ENCODE measurements around the gene SCAANT1. TPM values are rescaled to one million over a fixed set of nuclear protein-coding genes. Genes with fewer than 3 reads are reported as not detected.

SCAANT1 gene
- total RNA-seq, 4 donors from 2014 or later = not detected

DNA sequence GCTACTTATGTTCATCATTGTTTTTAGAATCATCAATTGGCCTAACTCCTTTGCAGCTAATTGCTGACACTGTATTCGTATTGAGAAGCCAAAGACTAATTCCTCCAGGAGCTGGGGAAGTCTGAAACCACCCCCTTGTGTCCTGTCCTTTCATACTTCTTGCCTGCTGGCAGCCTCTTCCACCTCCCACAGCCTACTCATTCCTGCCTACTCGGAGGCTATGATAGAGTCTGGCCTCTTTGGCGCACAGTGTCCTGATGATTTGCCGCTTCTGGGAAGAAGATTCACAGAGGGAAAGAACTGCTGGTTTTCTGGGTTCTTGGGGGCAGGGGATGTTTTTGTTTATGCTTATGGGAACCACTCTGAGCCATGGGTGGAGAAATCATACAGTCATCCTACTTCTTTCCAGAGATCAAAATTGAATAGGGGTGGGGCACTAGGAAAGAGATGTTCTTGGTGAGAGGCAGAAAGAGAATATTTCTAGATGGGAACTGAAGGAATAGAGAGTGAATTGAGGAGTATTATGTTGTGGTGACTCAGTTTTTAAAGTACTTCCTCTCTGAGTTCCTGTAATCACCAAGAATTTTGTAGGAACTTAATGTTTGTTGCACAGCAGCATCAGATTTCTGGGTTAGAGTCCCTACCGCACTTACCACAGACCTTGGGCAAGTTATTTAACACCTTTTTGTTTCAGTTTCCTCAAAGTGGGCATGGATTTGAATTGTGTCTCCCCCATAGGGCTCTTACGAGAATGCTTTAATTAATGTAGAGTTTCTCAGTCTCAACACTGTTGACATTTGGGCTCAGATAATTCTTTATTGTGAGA lies 22.1 kb upstream of the SCAANT1 start:
- intact Hi-C loops (cut with DNase I; ENCODE audit: low total_unique reads) (no loop called here), in situ Hi-C loops (cut with MboI; ENCODE audit: low pct_ligation_motif_present in 1 of 4, low pct_unique_long_range_greater_than_20kb in 1 of 4, low sequenced_read_pairs in 3 of 4) (no loop called here)
- 80 to 81% methylated on average over 6 of the region's 6 CpGs for WGBS, 2 donors (ENCODE audit: low coverage in 1 of 2)
- TF ChIP-seq, protein P1, sequence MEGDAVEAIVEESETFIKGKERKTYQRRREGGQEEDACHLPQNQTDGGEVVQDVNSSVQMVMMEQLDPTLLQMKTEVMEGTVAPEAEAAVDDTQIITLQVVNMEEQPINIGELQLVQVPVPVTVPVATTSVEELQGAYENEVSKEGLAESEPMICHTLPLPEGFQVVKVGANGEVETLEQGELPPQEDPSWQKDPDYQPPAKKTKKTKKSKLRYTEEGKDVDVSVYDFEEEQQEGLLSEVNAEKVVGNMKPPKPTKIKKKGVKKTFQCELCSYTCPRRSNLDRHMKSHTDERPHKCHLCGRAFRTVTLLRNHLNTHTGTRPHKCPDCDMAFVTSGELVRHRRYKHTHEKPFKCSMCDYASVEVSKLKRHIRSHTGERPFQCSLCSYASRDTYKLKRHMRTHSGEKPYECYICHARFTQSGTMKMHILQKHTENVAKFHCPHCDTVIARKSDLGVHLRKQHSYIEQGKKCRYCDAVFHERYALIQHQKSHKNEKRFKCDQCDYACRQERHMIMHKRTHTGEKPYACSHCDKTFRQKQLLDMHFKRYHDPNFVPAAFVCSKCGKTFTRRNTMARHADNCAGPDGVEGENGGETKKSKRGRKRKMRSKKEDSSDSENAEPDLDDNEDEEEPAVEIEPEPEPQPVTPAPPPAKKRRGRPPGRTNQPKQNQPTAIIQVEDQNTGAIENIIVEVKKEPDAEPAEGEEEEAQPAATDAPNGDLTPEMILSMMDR (IDR thresholded peaks at IDR 0.05) = no peak
- TF ChIP-seq EP300 (IDR thresholded peaks at IDR 0.05; ENCODE audit: low read depth) (no peak), POLR2A (IDR thresholded peaks at IDR 0.05) (no peak), POLR2AphosphoS5 (IDR thresholded peaks at IDR 0.05) (no peak)
- no peak for DNase-seq
- Histone ChIP-seq H3K4me1 (peaks cover 16 to 60% (median 33%) of the 10 kb centered on the region in 4 donors), H3K27me3 (no peaks in the 10 kb centered on the region), H3K9me3 (no peaks in the 10 kb centered on the region), H3K36me3 (no peaks in the 10 kb centered on the region), H3K4me3 (no peak overlapping the region), H3K27ac (no peak overlapping the region)

DNA sequence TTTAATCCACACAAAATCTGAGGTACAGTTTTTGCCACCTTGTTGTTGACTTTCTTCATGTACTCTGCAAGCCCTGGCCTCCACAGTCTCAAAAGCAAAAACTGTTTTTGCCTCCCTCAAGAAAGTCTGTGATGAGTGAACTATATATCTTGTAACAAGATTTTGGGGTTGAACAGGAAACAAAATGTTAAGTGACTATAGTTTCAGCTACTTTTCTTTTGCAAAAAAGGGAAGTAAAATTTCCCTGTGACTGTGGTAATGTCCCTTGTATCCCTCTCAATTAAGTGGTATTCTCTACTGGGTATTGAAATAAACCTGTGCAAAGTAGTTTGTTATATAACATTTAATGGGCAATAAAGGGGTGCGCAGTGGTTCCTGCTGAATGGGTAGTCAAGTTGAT lies 21.3 kb upstream of the SCAANT1 start:
- in situ Hi-C loops (cut with MboI; ENCODE audit: low pct_ligation_motif_present in 1 of 4, low pct_unique_long_range_greater_than_20kb in 1 of 4, low sequenced_read_pairs in 3 of 4) = no loop called here
- Histone ChIP-seq H3K4me3 (no peak overlapping the region), H3K27ac (no peak overlapping the region), H3K4me1 (peaks cover 16 to 60% (median 32%) of the 10 kb centered on the region in 4 donors), H3K27me3 (no peaks in the 10 kb centered on the region), H3K36me3 (no peaks in the 10 kb centered on the region), H3K9me3 (no peaks in the 10 kb centered on the region)
- no peak for DNase-seq
- TF ChIP-seq POLR2A (IDR thresholded peaks at IDR 0.05) = no peak
- no peak for TF ChIP-seq EP300 (IDR thresholded peaks at IDR 0.05; ENCODE audit: low read depth)
- intact Hi-C loops (cut with DNase I; ENCODE audit: low total_unique reads) = no loop called here
- WGBS, 2 donors (ENCODE audit: low coverage in 1 of 2) = 91 to 100% methylated on average over 1 of the region's 1 CpG

DNA sequence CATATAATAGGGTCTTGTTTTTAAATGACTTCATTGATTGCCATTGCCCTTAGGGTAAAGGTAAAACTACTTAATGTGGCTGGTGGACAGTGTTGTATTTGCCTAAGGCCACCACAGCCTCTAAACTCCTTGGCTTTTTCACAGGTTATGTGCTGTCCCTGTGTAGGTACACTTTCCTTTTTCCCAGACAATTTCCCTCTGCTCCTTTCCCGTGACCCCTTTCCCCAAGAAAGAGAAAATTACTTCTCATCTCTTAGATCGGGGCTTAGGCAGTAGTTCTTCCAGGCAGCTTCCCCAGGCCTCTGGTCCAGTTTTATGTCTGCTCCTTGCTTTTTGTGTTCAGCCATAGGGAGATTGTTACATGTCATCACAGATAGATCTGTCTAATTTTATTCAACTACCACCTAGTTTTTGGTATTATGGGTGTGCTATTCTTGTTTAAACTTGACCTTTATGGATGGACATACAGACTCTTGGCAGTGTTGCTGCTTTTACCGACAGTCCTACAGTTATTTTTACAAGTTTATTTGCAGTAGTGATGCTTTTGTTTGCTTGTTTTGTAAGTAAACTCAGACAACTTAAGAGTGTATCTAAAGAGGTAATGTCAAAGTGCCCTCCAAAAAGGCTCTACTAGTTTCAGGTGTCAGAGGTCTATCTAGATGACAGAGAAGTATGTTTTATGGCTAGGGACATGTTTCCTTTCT lies 20.5 kb upstream of the SCAANT1 start:
- intact Hi-C loops (cut with DNase I; ENCODE audit: low total_unique reads) = no loop called here
- Histone ChIP-seq H3K27ac (no peak overlapping the region), H3K4me1 (peaks cover 16 to 58% (median 25%) of the 10 kb centered on the region in 4 donors)

DNA sequence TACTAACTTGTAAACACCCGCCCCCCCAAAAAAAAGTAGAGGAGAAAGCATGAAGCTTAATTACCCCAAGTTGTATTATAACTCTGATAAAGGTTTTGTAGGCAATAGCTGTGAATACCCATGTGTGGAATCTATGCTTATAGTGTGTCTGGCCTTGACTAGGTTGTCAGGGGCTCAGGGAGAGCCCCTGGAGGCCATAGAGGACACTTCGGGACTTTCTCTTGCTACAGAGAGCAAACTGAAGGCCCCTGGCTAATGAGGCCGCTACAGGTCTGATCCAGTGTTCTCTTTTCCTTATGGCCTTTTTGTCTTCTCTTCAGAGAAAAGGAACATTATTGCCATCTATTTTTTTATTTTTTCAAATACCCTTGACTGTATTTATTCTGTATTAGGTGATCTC lies 19.1 kb upstream of the SCAANT1 start:
- Histone ChIP-seq H3K27ac (no peak overlapping the region), H3K4me3 (no peak overlapping the region), H3K4me1 (peaks cover 8 to 45% (median 17%) of the 10 kb centered on the region in 4 donors), H3K27me3 (no peaks in the 10 kb centered on the region), H3K9me3 (no peaks in the 10 kb centered on the region), H3K36me3 (no peaks in the 10 kb centered on the region)
- 74 to 94% methylated on average over 3 of the region's 3 CpGs for WGBS, 2 donors (ENCODE audit: low coverage in 1 of 2)
- in situ Hi-C loops (cut with MboI; ENCODE audit: low pct_ligation_motif_present in 1 of 4, low pct_unique_long_range_greater_than_20kb in 1 of 4, low sequenced_read_pairs in 3 of 4) = no loop called here
- intact Hi-C loops (cut with DNase I; ENCODE audit: low total_unique reads) = no loop called here
- no peak for TF ChIP-seq EP300 (IDR thresholded peaks at IDR 0.05; ENCODE audit: low read depth)
- TF ChIP-seq, protein P1 (IDR thresholded peaks at IDR 0.05) = no peak
- TF ChIP-seq POLR2AphosphoS5 (IDR thresholded peaks at IDR 0.05) = no peak
- no peak for DNase-seq

More for the DNA sequence above, 20.5 kb upstream of the SCAANT1 start:
- DNase-seq = no peak
- in situ Hi-C loops (cut with MboI; ENCODE audit: low pct_ligation_motif_present in 1 of 4, low pct_unique_long_range_greater_than_20kb in 1 of 4, low sequenced_read_pairs in 3 of 4) = no loop called here
- no peaks in the 10 kb centered on the region for H3K27me3 ChIP-seq
- H3K4me3 ChIP-seq = no peak overlapping the region
- TF ChIP-seq POLR2A (IDR thresholded peaks at IDR 0.05) (no peak), EP300 (IDR thresholded peaks at IDR 0.05; ENCODE audit: low read depth) (no peak), POLR2AphosphoS5 (IDR thresholded peaks at IDR 0.05) (no peak)
- TF ChIP-seq, protein P1 (IDR thresholded peaks at IDR 0.05) = no peak
- H3K36me3 ChIP-seq = no peaks in the 10 kb centered on the region
- 62 to 67% methylated on average over 3 of the region's 3 CpGs for WGBS, 2 donors (ENCODE audit: low coverage in 1 of 2)
- no peaks in the 10 kb centered on the region for H3K9me3 ChIP-seq
